ENCODE measurements around the gene LRRIQ4.

Gene LRRIQ4

GRCh38 chr3:169827712-169828111, 15.0 kb downstream of the LRRIQ4 start:
- TF ChIP-seq REST (IDR thresholded peaks at IDR 0.05; ENCODE audit: low read depth) (no peak), TEAD4 (IDR thresholded peaks at IDR 0.05) (no peak), USF1 (IDR thresholded peaks at IDR 0.05) (no peak), TCF12 (IDR thresholded peaks at IDR 0.05; ENCODE audit: low read depth) (no peak), MAX (IDR thresholded peaks at IDR 0.05) (no peak)

GRCh38 chr3:169835533-169835932, 22.9 kb downstream of the LRRIQ4 start:
- no peak for TF ChIP-seq TCF12 (IDR thresholded peaks at IDR 0.05; ENCODE audit: low read depth)
- no peak for TF ChIP-seq TEAD4 (IDR thresholded peaks at IDR 0.05)
- TF ChIP-seq ZBTB7A (IDR thresholded peaks at IDR 0.05; ENCODE audit: low read depth), result no peak
- TF ChIP-seq RAD21 (IDR thresholded peaks at IDR 0.05; ENCODE audit: low read depth), result no peak

GRCh38 chr3:169836078-169836941, 23.6 kb downstream of the LRRIQ4 start:
- no peak for TF ChIP-seq TAF1 (IDR thresholded peaks at IDR 0.05; ENCODE audit: low read depth)
- no peak for TF ChIP-seq NFIC (IDR thresholded peaks at IDR 0.05)
- no peak for TF ChIP-seq YY1 (IDR thresholded peaks at IDR 0.05; ENCODE audit: low read depth)

GRCh38 chr3:169836942-169837275, 24.2 kb downstream of the LRRIQ4 start:
- TF ChIP-seq REST (IDR thresholded peaks at IDR 0.05; ENCODE audit: low read depth), result no peak
- TF ChIP-seq MAX (IDR thresholded peaks at IDR 0.05), result no peak
- no peak for TF ChIP-seq EGR1 (IDR thresholded peaks at IDR 0.05)
- TF ChIP-seq NFIC (IDR thresholded peaks at IDR 0.05), result no peak
- no peak for TF ChIP-seq FOXM1 (IDR thresholded peaks at IDR 0.05; ENCODE audit: borderline replicate concordance, low read depth)
- TF ChIP-seq TEAD4 (IDR thresholded peaks at IDR 0.05), result no peak
- no peak for TF ChIP-seq CEBPB (IDR thresholded peaks at IDR 0.05)
- TF ChIP-seq YY1 (IDR thresholded peaks at IDR 0.05; ENCODE audit: low read depth), result no peak
- no peak for TF ChIP-seq TCF12 (IDR thresholded peaks at IDR 0.05; ENCODE audit: low read depth)
- no peak for TF ChIP-seq TAF1 (IDR thresholded peaks at IDR 0.05; ENCODE audit: low read depth)
- TF ChIP-seq EP300 (IDR thresholded peaks at IDR 0.05; ENCODE audit: borderline replicate concordance), result no peak

GRCh38 chr3:169838511-169839030, 25.9 kb downstream of the LRRIQ4 start:
- TF ChIP-seq TCF12 (IDR thresholded peaks at IDR 0.05; ENCODE audit: low read depth) (no peak), EP300 (IDR thresholded peaks at IDR 0.05; ENCODE audit: borderline replicate concordance) (no peak), MAX (IDR thresholded peaks at IDR 0.05) (no peak), CEBPB (IDR thresholded peaks at IDR 0.05) (no peak), RAD21 (IDR thresholded peaks at IDR 0.05; ENCODE audit: low read depth) (no peak), ZBTB7A (IDR thresholded peaks at IDR 0.05; ENCODE audit: low read depth) (no peak), FOXM1 (IDR thresholded peaks at IDR 0.05; ENCODE audit: borderline replicate concordance, low read depth) (no peak), TEAD4 (IDR thresholded peaks at IDR 0.05) (no peak), EGR1 (IDR thresholded peaks at IDR 0.05) (no peak), NFIC (IDR thresholded peaks at IDR 0.05) (no peak)

GRCh38 chr3:169841171-169841570, 28.5 kb downstream of the LRRIQ4 start:
- no peak for TF ChIP-seq TCF12 (IDR thresholded peaks at IDR 0.05; ENCODE audit: low read depth)
- TF ChIP-seq ZBTB7A (IDR thresholded peaks at IDR 0.05; ENCODE audit: low read depth), result no peak
- TF ChIP-seq RAD21 (IDR thresholded peaks at IDR 0.05; ENCODE audit: low read depth), result no peak
- TF ChIP-seq FOXM1 (IDR thresholded peaks at IDR 0.05; ENCODE audit: borderline replicate concordance, low read depth), result no peak
- no peak for TF ChIP-seq USF1 (IDR thresholded peaks at IDR 0.05)
- TF ChIP-seq NFIC (IDR thresholded peaks at IDR 0.05), result peak; percentile 28; the same call in 1 of the 2 replicates
